OCI-LY7 (cell line): ENCODE data around the gene EIF4H. TPM values are rescaled to one million over a fixed set of nuclear protein-coding genes. Genes with fewer than 3 reads are reported as not detected.
A peak's percentile ranks its signal among the peaks of the same experiment; 100 is the strongest.

ENCODE experiments used
- BruUV-seq: library from RNA; stranded (reverse); fragments of 400-500 nt; replicated peaks from 2 replicates; lab custom pipeline; 2021; lab: Mats Ljungman, UMichigan
- CTCF ChIA-PET: fragments of 300-600 bp; sonication (Branson Sonifier 250); formaldehyde crosslinking; loops from one replicate; lab custom pipeline; 2022; ENCODE audit warnings: antibody characterized with exemption; ENCODE audit not compliant: unreplicated experiment; lab: Charles Lee
- POLR2A ChIA-PET: fragments of 300-600 bp; sonication (Branson Sonifier 250); formaldehyde crosslinking; loops from one replicate; lab custom pipeline; 2022; ENCODE audit warnings: antibody characterized with exemption; lab: Charles Lee
- DNase-seq: peaks from one replicate; pipeline ENCODE4 v3.0.0-alpha.2; 2015; ENCODE audit warnings: low spot score
- H2AFZ ChIP-seq: fragments of 200-600 bp; sonication (generic), shearing (Covaris generic); 2 replicates; pipeline ENCODE4 v1.6.1; 2014; ENCODE audit warnings: mild to moderate bottlenecking, antibody characterized with exemption, low read length, moderate library complexity
- H3K27ac ChIP-seq: fragments of 200-600 bp; sonication (generic); 2 replicates; pipeline ENCODE4 v1.5.1; 2014; ENCODE audit warnings: mixed run types, low read depth, mild to moderate bottlenecking, moderate library complexity, low read length, inconsistent platforms; ENCODE audit not compliant: poor library complexity, severe bottlenecking
- H3K36me3 ChIP-seq: fragments of 200-600 bp; sonication (generic); 2 replicates; pipeline ENCODE4 v1.6.1; 2014; ENCODE audit warnings: mild to moderate bottlenecking, antibody characterized with exemption, low read length, moderate library complexity, mixed read lengths; ENCODE audit not compliant: insufficient read depth
- H3K4me1 ChIP-seq: fragments of 200-600 bp; sonication (generic); 2 replicates; pipeline ENCODE4 v1.5.1; 2014; ENCODE audit warnings: mild to moderate bottlenecking, low read length; ENCODE audit not compliant: insufficient read depth, poor library complexity, severe bottlenecking
- H3K4me2 ChIP-seq: fragments of 200-600 bp; sonication (generic); 2 replicates; pipeline ENCODE4 v1.6.1; 2014; ENCODE audit warnings: mild to moderate bottlenecking, low read length
- H3K4me3 ChIP-seq: fragments of 200-600 bp; sonication (generic); 2 replicates; pipeline ENCODE4 v1.5.1; 2014; ENCODE audit warnings: mild to moderate bottlenecking, low read depth, low read length; ENCODE audit not compliant: poor library complexity, severe bottlenecking
- H3K79me2 ChIP-seq: fragments of 200-600 bp; sonication (generic); 2 replicates; pipeline ENCODE4 v1.6.1; 2016; ENCODE audit warnings: low read depth, mild to moderate bottlenecking, low read length, moderate library complexity, mixed read lengths; ENCODE audit not compliant: insufficient read depth
- H3K9me2 ChIP-seq: fragments of 200-600 bp; sonication (generic); 2 replicates; pipeline ENCODE4 v1.6.1; 2016; ENCODE audit warnings: mild to moderate bottlenecking, low read length, mixed read lengths; ENCODE audit not compliant: insufficient read depth
- H3K9me3 ChIP-seq: fragments of 200-600 bp; sonication (generic); 2 replicates; pipeline ENCODE4 v1.6.1; 2014; ENCODE audit warnings: mild to moderate bottlenecking, mixed run types, low read length, mixed read lengths
- H4K20me1 ChIP-seq: fragments of 200-600 bp; sonication (generic); 2 replicates; pipeline ENCODE4 v1.6.1; 2014; ENCODE audit warnings: mild to moderate bottlenecking, antibody characterized with exemption, low read length, moderate library complexity, mixed read lengths; ENCODE audit not compliant: insufficient read depth
- EZH2phosphoT487 ChIP-seq: fragments of 200-600 bp; sonication (generic); IDR thresholded peaks from 2 replicates; pipeline ENCODE4 v1.6.1; 2018; ENCODE audit warnings: low read depth, borderline replicate concordance, mild to moderate bottlenecking, mixed run types, antibody characterized with exemption, low read length, moderate library complexity, mixed read lengths
- intact Hi-C: fragments of 100-400 bp; cut with micrococcal nuclease; formaldehyde crosslinking; loops from one replicate; pipeline ENCODE4 v1.10.0; 2022; ENCODE audit not compliant: unreplicated experiment
- total RNA-seq, 2 experiments: library from RNA; depleted of rRNA in 1 of 2; stranded (reverse); fragments of >200 nt in 1 of 2; shearing (Covaris generic) in 1 of 2; gene quantifications; 2 replicates each; pipeline ENCODE4 v1.2.3, GENCODE V29; 2014 to 2022
- TF ChIP-seq, protein P1 (sequence below): fragments of 200-600 bp; sonication (generic); conservative IDR thresholded peaks from 2 replicates; pipeline ENCODE4 v1.5.1; 2014; ENCODE audit warnings: mild to moderate bottlenecking, antibody characterized with exemption, low read length, moderate library complexity, mixed read lengths

EIF4H gene
- total RNA-seq, 2 experiments from 2014 or later: 202 to 345 TPM

DNA sequence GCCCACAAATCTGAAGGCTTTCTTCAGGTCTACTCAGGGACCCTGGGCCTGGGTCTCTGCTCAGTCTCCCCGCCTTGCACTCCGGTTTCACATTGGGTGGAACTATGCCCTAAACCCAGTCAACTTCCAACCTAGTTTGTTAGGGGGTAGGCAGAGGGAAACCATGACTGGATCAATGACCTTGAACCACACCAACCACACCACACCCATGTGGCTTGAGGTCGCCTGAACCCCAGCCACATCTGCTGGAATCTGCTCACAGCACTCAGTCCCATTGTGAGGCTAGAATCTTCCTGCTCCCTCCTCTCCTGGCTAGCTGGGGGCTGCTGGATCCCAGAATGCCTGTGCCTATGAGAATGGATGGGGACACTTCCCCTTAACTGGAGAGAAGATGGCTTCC lies 62.1 kb downstream of the EIF4H start:
- H3K4me3 ChIP-seq: no peak overlapping the region
- no peak overlapping the region for H3K27ac ChIP-seq
- H3K79me2 ChIP-seq: no peaks in the 10 kb centered on the region
- no TSS peak for BruUV-seq
- no peaks in the 10 kb centered on the region for H3K9me3 ChIP-seq
- no peak for DNase-seq
- CTCF ChIA-PET: no interaction called here
- H3K9me2 ChIP-seq: no peaks in the 10 kb centered on the region
- intact Hi-C loops: no loop called here
- 0 out of 2 replicates have a peak, but pooled peaks cover 7% of the 10 kb centered on the region for H4K20me1 ChIP-seq
- peaks cover 98% of the 10 kb centered on the region for H3K36me3 ChIP-seq
- TF ChIP-seq EZH2phosphoT487: no peak
- TF ChIP-seq, protein P1, sequence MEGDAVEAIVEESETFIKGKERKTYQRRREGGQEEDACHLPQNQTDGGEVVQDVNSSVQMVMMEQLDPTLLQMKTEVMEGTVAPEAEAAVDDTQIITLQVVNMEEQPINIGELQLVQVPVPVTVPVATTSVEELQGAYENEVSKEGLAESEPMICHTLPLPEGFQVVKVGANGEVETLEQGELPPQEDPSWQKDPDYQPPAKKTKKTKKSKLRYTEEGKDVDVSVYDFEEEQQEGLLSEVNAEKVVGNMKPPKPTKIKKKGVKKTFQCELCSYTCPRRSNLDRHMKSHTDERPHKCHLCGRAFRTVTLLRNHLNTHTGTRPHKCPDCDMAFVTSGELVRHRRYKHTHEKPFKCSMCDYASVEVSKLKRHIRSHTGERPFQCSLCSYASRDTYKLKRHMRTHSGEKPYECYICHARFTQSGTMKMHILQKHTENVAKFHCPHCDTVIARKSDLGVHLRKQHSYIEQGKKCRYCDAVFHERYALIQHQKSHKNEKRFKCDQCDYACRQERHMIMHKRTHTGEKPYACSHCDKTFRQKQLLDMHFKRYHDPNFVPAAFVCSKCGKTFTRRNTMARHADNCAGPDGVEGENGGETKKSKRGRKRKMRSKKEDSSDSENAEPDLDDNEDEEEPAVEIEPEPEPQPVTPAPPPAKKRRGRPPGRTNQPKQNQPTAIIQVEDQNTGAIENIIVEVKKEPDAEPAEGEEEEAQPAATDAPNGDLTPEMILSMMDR: no peak
- POLR2A ChIA-PET: interaction anchor here (0.5 to 1.2 kb wide), 2 partner anchors 14 to 110 kb away, joined by 3 to 4 read pairs; no protein-coding TSS in a partner anchor
- no peak overlapping the region for H3K4me2 ChIP-seq
- H2AFZ ChIP-seq: no peak overlapping the region
- H3K4me1 ChIP-seq: peaks cover 21% of the 10 kb centered on the region

DNA sequence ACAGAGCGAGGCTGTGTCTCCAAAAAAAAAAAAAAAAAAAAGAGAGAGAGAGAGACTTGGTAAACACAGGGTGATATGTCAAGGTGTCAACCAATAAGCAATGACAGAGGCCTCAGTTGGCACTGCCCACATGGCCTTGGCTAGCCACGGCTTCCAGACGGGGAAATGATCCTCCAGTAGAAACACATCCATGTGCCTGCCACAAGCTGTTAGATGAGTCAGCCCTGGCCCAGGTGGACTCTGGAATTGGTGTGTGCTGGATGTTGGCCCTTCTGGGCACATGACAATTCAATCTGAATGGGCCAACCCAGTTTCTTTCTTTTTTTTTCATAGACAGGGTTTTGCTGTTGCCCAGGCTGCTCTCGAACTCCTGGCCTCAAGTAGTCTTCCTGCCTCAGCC lies 66.3 kb downstream of the EIF4H start:
- Histone ChIP-seq H4K20me1 (no peaks in the 10 kb centered on the region), H3K9me2 (no peaks in the 10 kb centered on the region), H3K79me2 (no peaks in the 10 kb centered on the region; the same call in 1 of the 2 replicates), H3K9me3 (no peaks in the 10 kb centered on the region), H3K4me2 (no peak overlapping the region), H3K27ac (no peak overlapping the region), H3K36me3 (peaks cover 97% of the 10 kb centered on the region), H3K4me1 (peaks cover 26% of the 10 kb centered on the region), H2AFZ (no peak overlapping the region), H3K4me3 (no peak overlapping the region)
- intact Hi-C loops: no loop called here
- POLR2A ChIA-PET: no interaction called here
- no TSS peak for BruUV-seq
- no peak for DNase-seq
- TF ChIP-seq, protein P1: no peak
- TF ChIP-seq EZH2phosphoT487: no peak
- CTCF ChIA-PET: no interaction called here

DNA sequence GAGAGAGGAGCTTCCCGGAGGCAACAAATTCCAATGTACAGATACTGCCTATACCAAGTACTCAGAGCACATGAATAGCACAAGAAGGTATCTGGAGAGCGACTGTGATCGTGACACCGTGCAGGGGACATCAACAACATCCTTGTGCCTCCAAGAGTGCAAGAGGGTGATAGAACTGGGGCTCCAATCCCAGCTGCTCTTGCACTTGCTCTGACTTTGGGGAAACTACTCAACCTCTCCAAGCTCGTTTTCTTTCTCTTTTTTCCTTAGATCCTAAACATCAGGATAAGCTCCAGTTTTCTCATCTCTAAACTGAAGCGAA lies 67.9 kb downstream of the EIF4H start:
- TF ChIP-seq, protein P1: no peak
- no peak for TF ChIP-seq EZH2phosphoT487
- peak overlapping the region; percentile 29 for H3K27ac ChIP-seq
- POLR2A ChIA-PET: interaction anchor here (0.9 to 1.1 kb wide), 4 partner anchors 11 to 24 kb away, joined by 4 to 5 read pairs (median 4); no protein-coding TSS in a partner anchor

More for the DNA sequence above, 67.9 kb downstream of the EIF4H start:
- intact Hi-C loops: no loop called here
- Histone ChIP-seq H3K4me1 (peaks cover 25% of the 10 kb centered on the region), H4K20me1 (no peaks in the 10 kb centered on the region), H2AFZ (no peak overlapping the region), H3K9me3 (no peaks in the 10 kb centered on the region), H3K4me2 (peak overlapping the region; percentile 51), H3K4me3 (no peak overlapping the region), H3K36me3 (peaks cover 94% of the 10 kb centered on the region), H3K79me2 (peaks cover 3% of the 10 kb centered on the region; the same call in 1 of the 2 replicates), H3K9me2 (no peaks in the 10 kb centered on the region)
- no TSS peak for BruUV-seq
- CTCF ChIA-PET: interaction anchor here (0.8 kb wide), 1 partner anchor 11 kb away, joined by 3 read pairs; no protein-coding TSS in a partner anchor
- no peak for DNase-seq
